ENCODE measurements around the gene TSPAN31.

- TF ChIP-seq, protein P1, sequence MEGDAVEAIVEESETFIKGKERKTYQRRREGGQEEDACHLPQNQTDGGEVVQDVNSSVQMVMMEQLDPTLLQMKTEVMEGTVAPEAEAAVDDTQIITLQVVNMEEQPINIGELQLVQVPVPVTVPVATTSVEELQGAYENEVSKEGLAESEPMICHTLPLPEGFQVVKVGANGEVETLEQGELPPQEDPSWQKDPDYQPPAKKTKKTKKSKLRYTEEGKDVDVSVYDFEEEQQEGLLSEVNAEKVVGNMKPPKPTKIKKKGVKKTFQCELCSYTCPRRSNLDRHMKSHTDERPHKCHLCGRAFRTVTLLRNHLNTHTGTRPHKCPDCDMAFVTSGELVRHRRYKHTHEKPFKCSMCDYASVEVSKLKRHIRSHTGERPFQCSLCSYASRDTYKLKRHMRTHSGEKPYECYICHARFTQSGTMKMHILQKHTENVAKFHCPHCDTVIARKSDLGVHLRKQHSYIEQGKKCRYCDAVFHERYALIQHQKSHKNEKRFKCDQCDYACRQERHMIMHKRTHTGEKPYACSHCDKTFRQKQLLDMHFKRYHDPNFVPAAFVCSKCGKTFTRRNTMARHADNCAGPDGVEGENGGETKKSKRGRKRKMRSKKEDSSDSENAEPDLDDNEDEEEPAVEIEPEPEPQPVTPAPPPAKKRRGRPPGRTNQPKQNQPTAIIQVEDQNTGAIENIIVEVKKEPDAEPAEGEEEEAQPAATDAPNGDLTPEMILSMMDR (conservative IDR thresholded peaks at IDR 0.05; ENCODE audit: low read depth, low read length), result no peak
- TF ChIP-seq EZH2phosphoT487 (IDR thresholded peaks at IDR 0.05; ENCODE audit: borderline replicate concordance, low read length) (no peak), EZH2 (IDR thresholded peaks at IDR 0.05; ENCODE audit: low read length, unreplicated experiment) (no peak)
Measured at GRCh38 chr12:57771873-57772428, 27.1 kb downstream of the TSPAN31 start, which contains the start of gene METTL1.

All from PC-3 (cell line).